Parathyroid adenoma (tissue), 2 donors: ENCODE results near the gene RGPD6.
"Not testable (repeated sequence)": the region's sequence is repeated elsewhere in the genome, so short reads cannot be mapped to it uniquely, and the experiment has no call there.

Experiments used
- H2AFZ ChIP-seq: fragments of 300-600 bp; sonication (generic); one replicate; pipeline ENCODE4 v1.7.0; 2017; ENCODE audit warnings: antibody characterized with exemption, mild to moderate bottlenecking
- H3K27ac ChIP-seq: fragments of 300-600 bp; sonication (generic); one replicate; pipeline ENCODE4 v1.7.0; 2017
- H3K27me3 ChIP-seq: fragments of 300-600 bp; sonication (generic); one replicate; pipeline ENCODE4 v1.7.0; 2017; ENCODE audit warnings: low read length; ENCODE audit not compliant: control insufficient read depth, insufficient read depth
- H3K36me3 ChIP-seq: fragments of 300-600 bp; sonication (generic); one replicate; pipeline ENCODE4 v1.7.0; 2017; ENCODE audit warnings: low read length; ENCODE audit not compliant: control insufficient read depth, insufficient read depth
- H3K4me1 ChIP-seq: fragments of 300-600 bp; sonication (generic); one replicate; pipeline ENCODE4 v1.7.0; 2017; ENCODE audit warnings: control low read depth
- H3K4me2 ChIP-seq: fragments of 300-600 bp; sonication (generic); one replicate; pipeline ENCODE4 v1.7.0; 2017; ENCODE audit warnings: low read length
- H3K4me3 ChIP-seq: fragments of 300-600 bp; sonication (generic); one replicate; pipeline ENCODE4 v1.7.0; 2017; ENCODE audit warnings: low read depth, low read length
- H3K79me2 ChIP-seq: fragments of 300-600 bp; sonication (generic); one replicate; pipeline ENCODE4 v1.7.0; 2017; ENCODE audit warnings: control low read depth
- H3K9ac ChIP-seq: fragments of 300-600 bp; sonication (generic); one replicate; pipeline ENCODE4 v1.7.0; 2017; ENCODE audit warnings: mild to moderate bottlenecking
- H3K9me3 ChIP-seq: fragments of 300-600 bp; sonication (generic); one replicate; pipeline ENCODE4 v1.7.0; 2017; ENCODE audit warnings: low read length; ENCODE audit not compliant: control insufficient read depth
- donor health status: primary hyperparathyroidism.

RGPD6 gene

GRCh38 chr2:110589677-110590330, 12.8 kb upstream of the RGPD6 start:
- not testable (repeated sequence) for H3K4me3 ChIP-seq, H3K4me2 ChIP-seq, H3K9me3 ChIP-seq, H3K27ac ChIP-seq, H3K27me3 ChIP-seq, H3K4me1 ChIP-seq, H3K9ac ChIP-seq, H3K36me3 ChIP-seq, H2AFZ ChIP-seq, H3K79me2 ChIP-seq

GRCh38 chr2:110588520-110588919, 11.5 kb upstream of the RGPD6 start:
- H3K4me1 ChIP-seq, H3K79me2 ChIP-seq, H3K4me3 ChIP-seq, H3K4me2 ChIP-seq, H3K27me3 ChIP-seq, H3K9ac ChIP-seq, H3K27ac ChIP-seq, H3K9me3 ChIP-seq, H3K36me3 ChIP-seq, H2AFZ ChIP-seq: not testable (repeated sequence)

GRCh38 chr2:110579216-110579965, 2.4 kb upstream of the RGPD6 start:
- H3K4me1 ChIP-seq, H3K9ac ChIP-seq: not testable (repeated sequence)

GRCh38 chr2:110578429-110578828, 1.4 kb upstream of the RGPD6 start:
- H3K4me2 ChIP-seq, H3K4me1 ChIP-seq, H3K9me3 ChIP-seq, H3K27ac ChIP-seq, H2AFZ ChIP-seq, H3K9ac ChIP-seq, H3K79me2 ChIP-seq, H3K4me3 ChIP-seq, H3K36me3 ChIP-seq, H3K27me3 ChIP-seq: not testable (repeated sequence)

More at GRCh38 chr2:110579216-110579965, 2.4 kb upstream of the RGPD6 start:
- not testable (repeated sequence) for H3K9me3 ChIP-seq, H3K79me2 ChIP-seq, H2AFZ ChIP-seq, H3K4me3 ChIP-seq, H3K4me2 ChIP-seq, H3K27me3 ChIP-seq, H3K36me3 ChIP-seq, H3K27ac ChIP-seq

GRCh38 chr2:110499755-110500377, 77.2 kb downstream of the RGPD6 start:
- not testable (repeated sequence) for H3K4me3 ChIP-seq, H3K36me3 ChIP-seq, H3K79me2 ChIP-seq, H3K9ac ChIP-seq, H3K9me3 ChIP-seq, H3K4me2 ChIP-seq, H3K4me1 ChIP-seq, H3K27me3 ChIP-seq, H3K27ac ChIP-seq, H2AFZ ChIP-seq

- H3K9me3 ChIP-seq, H3K4me1 ChIP-seq: not testable (repeated sequence)
Measured at GRCh38 chr2:110496027-110496426, 81.0 kb downstream of the RGPD6 start.

GRCh38 chr2:110494488-110494887, 82.5 kb downstream of the RGPD6 start:
- H3K4me3 ChIP-seq, H3K27ac ChIP-seq, H3K4me1 ChIP-seq, H3K36me3 ChIP-seq, H3K9me3 ChIP-seq, H3K79me2 ChIP-seq, H2AFZ ChIP-seq, H3K4me2 ChIP-seq, H3K9ac ChIP-seq, H3K27me3 ChIP-seq: not testable (repeated sequence)

More at GRCh38 chr2:110496027-110496426, 81.0 kb downstream of the RGPD6 start:
- not testable (repeated sequence) for H3K27me3 ChIP-seq, H2AFZ ChIP-seq, H3K79me2 ChIP-seq, H3K27ac ChIP-seq, H3K4me2 ChIP-seq, H3K36me3 ChIP-seq, H3K4me3 ChIP-seq, H3K9ac ChIP-seq

- H3K4me1 ChIP-seq, H3K36me3 ChIP-seq, H3K9me3 ChIP-seq, H3K79me2 ChIP-seq, H3K27me3 ChIP-seq, H2AFZ ChIP-seq, H3K4me3 ChIP-seq, H3K4me2 ChIP-seq, H3K9ac ChIP-seq, H3K27ac ChIP-seq: not testable (repeated sequence)
Measured at GRCh38 chr2:110488991-110489390, 88.0 kb downstream of the RGPD6 start.

GRCh38 chr2:110482697-110483096, 94.3 kb downstream of the RGPD6 start:
- H3K27me3 ChIP-seq, H2AFZ ChIP-seq: not testable (repeated sequence)

GRCh38 chr2:110481200-110481599, 95.8 kb downstream of the RGPD6 start:
- H3K27me3 ChIP-seq, H3K9me3 ChIP-seq, H3K79me2 ChIP-seq, H3K9ac ChIP-seq, H3K36me3 ChIP-seq, H3K4me2 ChIP-seq, H3K4me3 ChIP-seq, H3K4me1 ChIP-seq, H2AFZ ChIP-seq, H3K27ac ChIP-seq: not testable (repeated sequence)

More at GRCh38 chr2:110482697-110483096, 94.3 kb downstream of the RGPD6 start:
- H3K36me3 ChIP-seq, H3K4me3 ChIP-seq, H3K4me2 ChIP-seq, H3K9ac ChIP-seq, H3K4me1 ChIP-seq, H3K79me2 ChIP-seq, H3K27ac ChIP-seq, H3K9me3 ChIP-seq: not testable (repeated sequence)

GRCh38 chr2:110480084-110480483, 96.9 kb downstream of the RGPD6 start:
- H3K27me3 ChIP-seq, H3K79me2 ChIP-seq, H3K9ac ChIP-seq, H3K36me3 ChIP-seq, H2AFZ ChIP-seq, H3K4me3 ChIP-seq, H3K4me1 ChIP-seq, H3K9me3 ChIP-seq, H3K27ac ChIP-seq, H3K4me2 ChIP-seq: not testable (repeated sequence)
